ENCODE measurements around the gene ZNF574. TPM values are rescaled to one million over a fixed set of nuclear protein-coding genes. Genes with fewer than 3 reads are reported as not detected.
A peak's percentile ranks its signal among the peaks of the same experiment; 100 is the strongest.

ZNF574 gene
- polyA plus RNA-seq (6.8 to 14.7 TPM (median 13.1 TPM) in 3 replicates), polyA minus RNA-seq (22.3 to 69.2 TPM (median 36.5 TPM) in 3 replicates)
- polyA plus RNA-seq (2011; ENCODE audit: low read depth) = 3.3 TPM
- polyA plus RNA-seq (2011; cell fraction: cytosol; rRNA removed) = 6.3 and 11.4 TPM in 2 replicates
- polyA plus RNA-seq (2011; cell fraction: nucleus; rRNA removed) = 12.9 and 21.1 TPM in 2 replicates
- 10.4 and 16.0 TPM in 2 replicates for polyA plus RNA-seq (2012; ENCODE audit: low replicate concordance)
- 48.3 TPM for polyA minus RNA-seq (2011; cell fraction: cytosol; rRNA and poly(A)+ RNA removed)
- 34.5 and 36.4 TPM in 2 replicates for polyA minus RNA-seq (2011; cell fraction: nucleus; rRNA and poly(A)+ RNA removed)

GRCh38 chr19:42075616-42076379, at the start of gene ZNF574:
Gene ZNF574, plus strand, starts transcription at chr19:42076166. Its CDS starts 2,441 bp downstream, at chr19:42078607.
- peak within 1 kb of the TSS; percentile 100 for H3K27ac ChIP-seq (ENCODE audit: control insufficient read depth, insufficient read depth, low read length)
- peak within 1 kb of the TSS; percentile 89 to 98 (median 91) for H3K4me3 ChIP-seq (ENCODE audit: control insufficient read depth in 2 of 3, extremely low read depth in 1 of 3, insufficient read depth in 2 of 3, low read depth in 1 of 3, low read length in 3 of 3)
- H3K9ac ChIP-seq (ENCODE audit: control insufficient read depth, extremely low read depth, insufficient read depth, low read length) = peak within 1 kb of the TSS; percentile 100
- peak within 1 kb of the TSS; percentile 86 for H3K4me2 ChIP-seq (ENCODE audit: control insufficient read depth, extremely low read depth, insufficient read depth, low read depth, low read length)
- H3K9me1 ChIP-seq (ENCODE audit: control insufficient read depth, extremely low read depth, insufficient read depth, low read length) = peaks cover 10% of the 10 kb centered on the region
- DNase-seq (ENCODE audit: low read depth, low spot score) (peak; percentile 94), FAIRE-seq (peak; percentile 92)
- TF ChIP-seq EZH2 (IDR thresholded peaks at IDR 0.05; ENCODE audit: low read length) = no peak
- TF ChIP-seq CTCF (optimal IDR thresholded peaks at IDR 0.05 in 1 of 3, IDR thresholded peaks at IDR 0.05 in 1 of 3, conservative IDR thresholded peaks at IDR 0.05 in 1 of 3; ENCODE audit: extremely low read depth in 1 of 3, insufficient read depth in 2 of 3, low read length in 3 of 3) = no peak
- H3K36me3 ChIP-seq (ENCODE audit: control insufficient read depth in 2 of 2, extremely low read depth in 1 of 2, insufficient read depth in 2 of 2, low read length in 2 of 2) = peaks cover 13 to 16% of the 10 kb centered on the region in 2 experiments
- H3K79me2 ChIP-seq (ENCODE audit: control insufficient read depth, insufficient read depth, low read length) = peaks cover 49% of the 10 kb centered on the region
- peak within 1 kb of the TSS; percentile 96 for H2AFZ ChIP-seq (ENCODE audit: control insufficient read depth, low read length)
- dilution Hi-C loops (cut with MboI; ENCODE audit: extremely low pct_ligation_motif_present, low sequenced_read_pairs) = no loop called here
- no peaks in the 10 kb centered on the region for H3K27me3 ChIP-seq (ENCODE audit: control insufficient read depth, extremely low read depth, insufficient read depth, low read length)
- H4K20me1 ChIP-seq (ENCODE audit: control insufficient read depth, extremely low read depth, insufficient read depth, low read length) = peaks cover 21% of the 10 kb centered on the region
- no peaks in the 10 kb centered on the region for H3K9me3 ChIP-seq (ENCODE audit: control insufficient read depth, low read depth, low read length)
- H3K4me1 ChIP-seq (ENCODE audit: control insufficient read depth, extremely low read depth, insufficient read depth, low read length) = peaks cover 37% of the 10 kb centered on the region

- Histone ChIP-seq H3K4me2 (ENCODE audit: control insufficient read depth, extremely low read depth, insufficient read depth, low read depth, low read length) (no peak overlapping the region), H3K79me2 (ENCODE audit: control insufficient read depth, insufficient read depth, low read length) (no peaks in the 10 kb centered on the region), H3K36me3 (ENCODE audit: control insufficient read depth in 2 of 2, extremely low read depth in 1 of 2, insufficient read depth in 2 of 2, low read length in 2 of 2) (no peaks in the 10 kb centered on the region), H3K4me1 (ENCODE audit: control insufficient read depth, extremely low read depth, insufficient read depth, low read length) (no peaks in the 10 kb centered on the region), H3K9me3 (ENCODE audit: control insufficient read depth, low read depth, low read length) (no peaks in the 10 kb centered on the region), H3K27ac (ENCODE audit: control insufficient read depth, insufficient read depth, low read length) (no peak overlapping the region), H3K9ac (ENCODE audit: control insufficient read depth, extremely low read depth, insufficient read depth, low read length) (no peak overlapping the region), H4K20me1 (ENCODE audit: control insufficient read depth, extremely low read depth, insufficient read depth, low read length) (no peaks in the 10 kb centered on the region), H3K9me1 (ENCODE audit: control insufficient read depth, extremely low read depth, insufficient read depth, low read length) (no peaks in the 10 kb centered on the region), H3K27me3 (ENCODE audit: control insufficient read depth, extremely low read depth, insufficient read depth, low read length) (peaks cover 4% of the 10 kb centered on the region), H3K4me3 (ENCODE audit: control insufficient read depth in 2 of 3, extremely low read depth in 1 of 3, insufficient read depth in 2 of 3, low read depth in 1 of 3, low read length in 3 of 3) (no peak overlapping the region), H2AFZ (ENCODE audit: control insufficient read depth, low read length) (no peak overlapping the region)
- dilution Hi-C loops (cut with MboI; ENCODE audit: extremely low pct_ligation_motif_present, low sequenced_read_pairs) = no loop called here
- FAIRE-seq = no peak
- no peak for DNase-seq (ENCODE audit: low read depth, low spot score)
- peak; percentile 77 to 83 (median 83) for TF ChIP-seq CTCF (optimal IDR thresholded peaks at IDR 0.05 in 1 of 3, IDR thresholded peaks at IDR 0.05 in 1 of 3, conservative IDR thresholded peaks at IDR 0.05 in 1 of 3; ENCODE audit: extremely low read depth in 1 of 3, insufficient read depth in 2 of 3, low read length in 3 of 3)
- no peak for TF ChIP-seq EZH2 (IDR thresholded peaks at IDR 0.05; ENCODE audit: low read length)
Measured at GRCh38 chr19:42028304-42029216, 47.4 kb upstream of the ZNF574 start.

All from keratinocyte (primary cell).